Measurements from ENCODE around the gene ST6GALNAC6. TPM values are rescaled to one million over a fixed set of nuclear protein-coding genes. Genes with fewer than 3 reads are reported as not detected.

The ST6GALNAC6 gene
- total RNA-seq, 1 donor from 2014 or later = 77.0 TPM

GRCh38 chr9:127941961-127942215 is 42.5 kb upstream of the ST6GALNAC6 start:
- Mint-ChIP-seq H3K4me3 (ENCODE audit: unreplicated experiment) (no peak overlapping the region), H3K36me3 (ENCODE audit: unreplicated experiment) (peaks cover 19% of the 10 kb centered on the region), H3K9me3 (ENCODE audit: unreplicated experiment) (no peaks in the 10 kb centered on the region), H3K4me1 (ENCODE audit: unreplicated experiment) (peaks cover 29% of the 10 kb centered on the region), H3K27ac (ENCODE audit: unreplicated experiment) (no peak overlapping the region), H3K27me3 (ENCODE audit: unreplicated experiment) (no peaks in the 10 kb centered on the region)
- no peak for DNase-seq (ENCODE audit: extremely low spot score, unreplicated experiment)
- TF ChIP-seq CTCF (IDR thresholded peaks at IDR 0.05) = no peak

DNA sequence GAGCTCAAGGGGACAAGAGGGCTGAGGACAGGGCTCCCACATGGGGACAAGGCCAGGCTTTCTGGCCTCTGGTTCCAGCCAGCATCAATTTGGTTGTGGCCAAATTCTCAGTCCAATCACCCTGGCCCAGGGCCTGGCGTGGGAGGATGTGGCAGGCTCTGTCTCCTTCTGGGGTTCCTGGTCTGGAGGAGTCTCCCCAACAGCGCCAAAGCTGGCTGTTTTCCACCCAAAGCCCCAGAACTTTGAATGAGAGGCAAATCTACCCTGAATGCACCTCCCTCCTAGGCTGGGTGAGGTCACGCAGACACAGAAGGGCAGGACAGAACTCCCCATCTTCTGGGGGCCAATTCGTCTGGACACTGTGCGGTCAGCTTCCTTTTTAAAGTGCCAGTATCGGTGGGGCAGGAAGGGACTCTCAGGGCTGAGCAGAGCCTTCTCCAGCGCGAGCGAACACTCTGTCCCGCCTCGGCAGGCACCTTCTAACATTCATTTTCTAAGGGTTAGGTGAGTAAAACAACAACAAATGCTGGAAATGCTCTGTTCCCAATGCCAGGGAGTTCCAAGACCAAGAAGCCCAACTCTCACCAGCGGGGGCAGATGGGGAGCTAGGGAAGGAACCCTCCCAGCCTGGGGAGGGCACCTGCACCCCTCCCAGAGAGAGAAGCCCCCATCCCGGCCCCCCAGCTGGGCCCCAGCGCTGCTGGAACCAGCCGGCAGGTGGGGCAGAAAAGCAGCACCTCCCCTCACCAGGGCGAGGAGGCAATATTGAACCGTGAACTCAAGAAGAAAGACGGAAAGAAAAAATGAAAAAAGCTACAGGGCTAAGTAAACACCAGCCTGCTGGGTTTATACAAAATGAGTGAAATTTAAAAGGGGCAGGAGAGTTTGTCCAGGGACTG is 41.9 kb upstream of the ST6GALNAC6 start:
- Mint-ChIP-seq H3K27ac (ENCODE audit: unreplicated experiment) (no peak overlapping the region), H3K9me3 (ENCODE audit: unreplicated experiment) (no peaks in the 10 kb centered on the region), H3K4me3 (ENCODE audit: unreplicated experiment) (no peak overlapping the region), H3K4me1 (ENCODE audit: unreplicated experiment) (peaks cover 34% of the 10 kb centered on the region), H3K36me3 (ENCODE audit: unreplicated experiment) (peaks cover 19% of the 10 kb centered on the region), H3K27me3 (ENCODE audit: unreplicated experiment) (no peaks in the 10 kb centered on the region)
- TF ChIP-seq CTCF (IDR thresholded peaks at IDR 0.05) = no peak
- DNase-seq (ENCODE audit: extremely low spot score, unreplicated experiment) = no peak

DNA sequence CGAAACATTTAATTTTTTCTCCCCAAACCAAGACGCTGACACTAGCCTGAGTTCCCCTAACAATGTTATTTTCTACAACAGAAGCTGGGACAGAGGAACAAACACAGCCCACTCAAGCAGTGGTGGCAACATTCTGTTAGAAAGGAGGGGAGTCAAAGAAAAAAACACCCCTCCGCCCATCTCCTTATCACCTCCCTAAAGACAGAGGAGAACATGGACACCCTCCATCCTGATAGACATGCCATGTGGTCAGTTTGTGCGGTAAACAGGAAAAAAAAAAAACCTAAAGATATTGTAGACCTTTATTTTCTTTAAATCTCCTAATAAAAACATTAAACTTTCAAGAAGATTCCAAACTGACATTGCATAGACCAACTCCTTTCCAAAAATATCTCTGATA is 41.2 kb upstream of the ST6GALNAC6 start:
- Mint-ChIP-seq H3K4me3 (ENCODE audit: unreplicated experiment) (no peak overlapping the region), H3K4me1 (ENCODE audit: unreplicated experiment) (peaks cover 41% of the 10 kb centered on the region), H3K36me3 (ENCODE audit: unreplicated experiment) (peaks cover 19% of the 10 kb centered on the region), H3K27me3 (ENCODE audit: unreplicated experiment) (no peaks in the 10 kb centered on the region), H3K27ac (ENCODE audit: unreplicated experiment) (no peak overlapping the region), H3K9me3 (ENCODE audit: unreplicated experiment) (no peaks in the 10 kb centered on the region)
- TF ChIP-seq CTCF (IDR thresholded peaks at IDR 0.05) = no peak
- DNase-seq (ENCODE audit: extremely low spot score, unreplicated experiment) = no peak

DNA sequence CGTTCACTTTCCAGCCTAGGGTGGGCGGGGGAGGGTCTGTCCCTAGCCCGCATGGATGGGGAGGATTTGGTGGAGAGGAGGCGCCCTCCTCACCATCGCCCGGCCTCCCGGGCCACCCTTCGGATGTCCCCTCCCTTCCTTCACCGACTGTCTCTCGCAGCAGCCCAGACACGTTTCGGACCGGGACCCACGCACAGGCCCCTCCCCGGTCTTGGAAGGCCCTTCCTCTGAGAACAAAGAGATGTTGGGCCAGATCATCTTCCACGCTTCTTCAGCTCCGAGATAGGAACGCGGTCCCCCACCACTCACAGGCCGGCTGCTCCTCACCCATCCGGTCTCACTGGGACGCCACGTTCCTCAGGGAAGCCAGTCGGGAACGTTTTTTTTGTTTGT is 38.9 kb upstream of the ST6GALNAC6 start:
- peaks cover 39% of the 10 kb centered on the region for H3K4me1 Mint-ChIP-seq (ENCODE audit: unreplicated experiment)
- peaks cover 16% of the 10 kb centered on the region for H3K36me3 Mint-ChIP-seq (ENCODE audit: unreplicated experiment)
- TF ChIP-seq CTCF (IDR thresholded peaks at IDR 0.05) = no peak
- DNase-seq (ENCODE audit: extremely low spot score, unreplicated experiment) = no peak
- H3K27ac Mint-ChIP-seq (ENCODE audit: unreplicated experiment) = peak overlapping the region; percentile 38
- peak overlapping the region; percentile 32 for H3K4me3 Mint-ChIP-seq (ENCODE audit: unreplicated experiment)
- H3K27me3 Mint-ChIP-seq (ENCODE audit: unreplicated experiment) = no peaks in the 10 kb centered on the region
- H3K9me3 Mint-ChIP-seq (ENCODE audit: unreplicated experiment) = no peaks in the 10 kb centered on the region

- no peak for TF ChIP-seq CTCF (IDR thresholded peaks at IDR 0.05)
- H3K9me3 Mint-ChIP-seq (ENCODE audit: unreplicated experiment) = no peaks in the 10 kb centered on the region
- peak; percentile 90 for DNase-seq (ENCODE audit: extremely low spot score, unreplicated experiment)
- peak within 1 kb of the TSS; percentile 97 for H3K4me3 Mint-ChIP-seq (ENCODE audit: unreplicated experiment)
- peaks cover 40% of the 10 kb centered on the region for H3K4me1 Mint-ChIP-seq (ENCODE audit: unreplicated experiment)
- peak within 1 kb of the TSS; percentile 83 for H3K27ac Mint-ChIP-seq (ENCODE audit: unreplicated experiment)
- no peaks in the 10 kb centered on the region for H3K27me3 Mint-ChIP-seq (ENCODE audit: unreplicated experiment)
- H3K36me3 Mint-ChIP-seq (ENCODE audit: unreplicated experiment) = peaks cover 12% of the 10 kb centered on the region
Measured at GRCh38 chr9:127937388-127938297, 38.2 kb upstream of the ST6GALNAC6 start, which contains the start of gene DPM2. Gene DPM2 (minus strand): TSS chr9:127937854. CDS start chr9:127937820, 34 bp downstream.
